NCI-H146 (cell line): ENCODE results near the gene C16orf96.

Source experiments
- DNase-seq: peaks from one replicate; lab custom pipeline; 2025; lab: John Stamatoyannopoulos, UW

Gene C16orf96

DNA sequence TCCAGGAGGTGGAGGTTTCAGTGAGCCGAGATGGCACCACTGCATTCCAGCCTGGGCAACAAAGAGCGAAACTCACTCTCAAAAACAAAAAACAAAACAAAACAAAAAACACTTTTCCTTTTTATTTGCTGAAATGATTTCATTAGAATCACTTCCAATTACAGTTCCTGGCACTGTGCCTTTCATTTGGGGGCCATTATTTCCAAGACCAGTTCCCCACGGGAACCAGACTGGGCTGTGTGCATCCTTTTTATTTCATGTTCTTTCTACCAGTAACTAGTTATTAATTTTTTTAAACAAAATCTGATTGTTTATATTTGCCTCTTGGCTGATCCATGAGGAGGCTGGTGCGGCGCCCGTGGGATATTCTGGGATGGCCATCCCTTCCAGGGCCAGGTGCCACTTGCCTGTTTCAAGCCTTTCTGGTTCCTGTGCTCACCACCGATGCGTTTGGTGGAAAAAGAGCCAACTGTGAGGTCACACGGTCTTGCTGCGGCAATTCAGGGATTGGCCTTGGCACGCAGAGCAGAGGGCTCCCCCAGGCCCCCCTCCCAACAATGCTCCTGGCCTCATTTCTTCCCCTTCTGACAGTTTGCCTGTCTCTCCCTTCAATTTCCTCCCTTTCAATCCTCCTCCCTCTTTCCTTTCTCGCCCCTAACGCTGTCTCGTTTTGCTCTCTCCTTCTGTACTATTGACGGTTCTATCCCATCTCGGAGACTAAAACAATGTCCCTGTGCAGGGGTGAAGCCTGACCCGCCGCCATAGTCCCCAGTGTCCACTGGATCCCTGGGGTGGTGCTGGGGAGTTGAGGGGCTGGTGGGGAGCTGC, 45.1 kb downstream of the C16orf96 start:
- DNase-seq = no peak

DNA sequence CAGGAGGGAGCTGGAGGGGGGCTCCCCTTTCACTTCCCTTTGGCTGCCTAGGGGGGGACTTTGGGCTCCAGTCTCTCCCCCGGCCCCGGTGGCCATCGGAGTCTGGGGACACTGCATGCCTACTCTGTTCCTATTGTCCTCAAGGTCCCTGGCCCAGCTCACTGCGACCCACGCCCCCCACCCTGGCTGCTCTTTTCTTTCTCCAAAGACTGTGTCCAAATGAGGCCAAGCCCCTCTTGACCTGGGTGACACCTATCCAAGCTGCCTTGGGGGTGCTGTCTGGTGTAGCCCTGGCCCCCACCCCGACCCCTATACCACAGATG, 45.7 kb downstream of the C16orf96 start:
- no peak for DNase-seq

DNA sequence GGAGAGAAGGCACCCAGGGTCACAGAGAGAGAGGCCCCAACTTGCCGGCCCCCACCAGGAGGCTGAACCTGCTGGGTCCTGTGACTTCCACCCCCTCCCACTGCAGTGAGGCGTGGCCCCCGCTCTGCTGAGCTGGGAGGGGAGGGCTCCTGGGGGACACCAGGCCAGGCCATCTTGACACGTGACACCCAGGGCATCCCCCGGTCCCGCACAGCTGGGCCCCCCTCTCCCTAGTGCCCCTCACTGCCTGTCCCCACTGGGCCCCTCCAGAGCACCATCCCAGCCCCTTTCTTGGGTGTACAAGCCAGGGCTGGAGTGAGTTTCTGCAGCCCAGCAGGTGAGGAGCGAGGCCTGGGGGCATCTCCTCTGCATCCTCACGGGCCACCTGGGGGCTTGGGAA, 46.2 kb downstream of the C16orf96 start:
- no peak for DNase-seq

DNA sequence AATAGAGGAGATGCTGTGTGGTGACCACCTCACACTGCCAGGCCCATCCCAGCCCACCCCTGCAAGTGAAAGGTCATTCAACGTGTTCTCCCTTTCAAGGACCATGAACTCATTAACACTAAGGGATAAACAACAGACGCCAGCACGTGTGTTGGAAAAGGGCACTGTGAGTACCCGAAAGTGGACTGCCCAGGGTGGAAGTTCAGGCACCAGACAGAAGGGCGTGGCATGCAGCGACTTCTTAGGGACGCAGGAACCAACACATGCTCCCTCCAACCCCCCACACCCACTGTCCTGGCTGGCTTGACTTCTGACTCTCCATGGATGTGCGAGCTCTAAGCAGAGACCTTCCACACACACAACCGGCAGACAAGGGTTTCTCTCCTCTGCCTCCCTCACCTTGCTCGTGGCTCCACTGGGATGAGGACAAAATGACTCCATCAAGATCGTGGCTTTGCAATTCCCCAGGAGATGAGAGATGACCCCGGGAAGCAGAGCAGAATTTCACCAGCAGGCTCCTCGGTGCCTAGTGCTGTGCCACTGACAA, 47.6 kb downstream of the C16orf96 start:
- no peak for DNase-seq

DNA sequence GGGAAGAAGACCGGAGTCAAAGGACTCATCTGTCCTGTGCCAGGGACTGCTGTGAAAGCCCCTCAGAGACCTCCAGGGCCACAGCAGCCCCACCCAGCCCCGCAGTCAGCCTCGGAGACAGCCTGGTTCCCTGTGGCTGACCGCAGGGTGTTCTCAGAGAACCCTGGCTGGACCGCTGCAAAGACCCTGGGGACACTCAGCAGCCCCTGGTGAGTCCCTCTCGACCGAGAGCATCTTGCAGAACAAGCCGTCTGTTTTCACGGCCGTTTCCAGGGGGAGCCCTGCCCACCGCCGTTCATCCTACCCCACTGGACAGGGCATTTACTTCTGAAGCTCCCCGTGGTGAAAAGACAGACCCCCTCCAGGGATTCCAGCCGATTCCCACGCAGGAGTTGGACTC, 48.3 kb downstream of the C16orf96 start:
- no peak for DNase-seq

DNA sequence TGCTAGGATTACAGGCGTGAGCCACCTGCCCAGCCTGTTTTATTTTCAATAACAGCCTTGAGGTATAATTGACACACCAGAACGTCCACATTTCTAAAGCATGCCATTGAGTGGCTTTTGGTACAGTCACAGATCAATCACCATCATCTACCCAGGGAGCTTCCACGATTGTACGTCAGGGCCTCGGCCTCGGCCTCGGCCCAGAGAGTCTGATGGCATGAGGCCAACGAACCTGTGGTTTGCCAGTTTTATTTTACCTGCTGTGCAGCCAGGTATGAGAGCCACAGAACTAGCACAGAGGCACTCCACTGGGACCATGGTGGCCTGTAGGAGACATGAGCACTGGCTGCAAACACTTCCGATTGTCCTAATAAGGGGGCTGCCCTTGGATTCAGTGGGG, 50.2 kb downstream of the C16orf96 start:
- peak; percentile 66 for DNase-seq

DNA sequence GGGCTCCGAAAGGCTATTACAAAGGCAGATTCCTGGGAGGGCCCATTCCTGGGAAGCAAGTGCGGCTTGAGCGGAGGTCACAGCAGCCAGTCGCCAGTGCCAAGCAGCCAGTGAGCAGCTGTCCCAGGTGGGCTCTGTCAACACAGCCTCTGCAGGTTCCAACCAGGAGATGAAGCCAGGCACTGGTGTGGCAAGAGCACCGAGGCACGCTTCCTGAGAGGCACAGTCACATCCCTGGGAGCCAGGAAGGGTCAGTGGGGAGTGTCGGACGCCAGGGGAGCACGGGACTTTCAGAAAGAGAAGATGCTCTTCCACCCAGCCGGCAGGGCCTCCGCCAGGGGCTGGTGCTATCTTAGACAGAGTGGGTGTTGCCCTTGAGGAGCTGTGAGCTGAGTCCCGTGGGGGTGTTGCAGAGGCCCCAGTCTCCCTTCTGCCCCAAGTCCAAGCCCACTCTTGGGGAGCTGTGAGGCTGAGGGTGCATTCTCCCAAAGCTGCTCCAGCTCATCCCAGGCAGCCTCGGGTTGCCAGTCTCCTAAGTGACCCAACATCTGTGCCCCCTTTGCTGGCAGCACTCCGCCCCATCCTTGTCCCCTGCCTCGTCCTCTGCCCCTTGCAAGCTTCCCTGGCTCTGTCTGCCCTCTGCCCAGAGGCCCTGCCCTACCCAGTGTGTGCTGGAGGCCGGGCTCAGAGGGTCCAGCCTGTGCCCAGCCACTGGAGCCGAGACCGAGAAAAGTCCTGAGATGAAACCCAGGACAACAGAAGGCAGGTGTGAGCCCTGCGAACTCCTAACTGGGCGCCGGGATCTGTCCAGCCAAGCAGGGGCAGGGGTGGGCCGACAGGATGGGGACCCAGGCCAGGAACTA, 51.9 kb downstream of the C16orf96 start:
- DNase-seq = no peak

DNA sequence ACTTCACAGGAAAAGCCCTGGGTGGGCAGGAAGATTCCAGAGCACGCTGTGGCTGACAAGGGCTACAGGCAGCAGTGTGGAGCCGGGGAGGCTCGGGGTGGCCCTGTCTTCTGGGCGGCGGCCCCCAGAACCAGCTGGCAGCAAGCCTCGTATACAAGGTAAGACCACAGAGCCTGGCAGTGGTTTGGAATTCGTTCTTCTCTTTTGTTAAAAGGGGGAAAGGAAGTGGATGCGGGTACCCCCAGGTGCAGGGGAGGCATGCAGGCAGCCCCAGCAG, 52.5 kb downstream of the C16orf96 start:
- no peak for DNase-seq

DNA sequence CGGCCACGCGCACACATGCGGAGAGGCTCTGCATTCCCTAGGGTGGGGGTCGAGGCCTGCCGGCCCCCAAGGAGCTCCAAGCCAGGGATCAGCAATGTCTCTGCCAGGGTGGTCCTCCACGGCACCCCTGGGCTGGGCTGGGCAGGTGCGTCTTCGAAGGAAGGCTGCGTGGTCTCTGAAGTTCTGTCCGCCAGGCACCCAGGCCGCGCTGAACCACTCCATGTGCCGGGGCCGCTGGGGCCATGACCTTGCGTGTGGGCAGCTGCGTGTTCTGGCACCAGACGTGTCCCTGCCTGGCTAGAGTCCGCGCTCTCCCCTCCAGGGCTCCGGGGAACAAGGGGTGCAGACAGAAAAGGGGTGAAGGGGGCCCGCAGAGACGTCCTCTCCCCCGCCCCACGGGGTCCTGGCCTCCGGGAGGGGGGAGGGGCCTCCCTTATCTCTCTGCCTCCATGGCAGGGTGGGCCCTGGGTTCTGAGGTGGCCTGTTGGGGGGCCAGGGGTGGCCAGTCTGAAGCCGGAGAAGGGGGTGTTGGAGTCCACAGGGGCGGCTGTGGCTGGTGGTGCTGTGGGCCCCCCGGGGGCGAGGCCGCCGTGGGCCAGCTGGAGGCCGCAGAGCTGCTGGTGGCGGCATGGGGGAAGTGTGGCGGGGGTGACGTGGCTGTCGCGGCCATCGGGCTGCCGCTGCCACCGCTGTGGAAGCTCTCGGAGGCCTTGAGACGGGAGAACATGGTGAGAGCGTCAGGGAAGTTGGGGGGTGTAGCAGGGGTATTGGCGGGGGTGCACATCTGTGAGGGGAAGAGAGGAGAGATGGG, 53.3 kb downstream of the C16orf96 start:
- no peak for DNase-seq

DNA sequence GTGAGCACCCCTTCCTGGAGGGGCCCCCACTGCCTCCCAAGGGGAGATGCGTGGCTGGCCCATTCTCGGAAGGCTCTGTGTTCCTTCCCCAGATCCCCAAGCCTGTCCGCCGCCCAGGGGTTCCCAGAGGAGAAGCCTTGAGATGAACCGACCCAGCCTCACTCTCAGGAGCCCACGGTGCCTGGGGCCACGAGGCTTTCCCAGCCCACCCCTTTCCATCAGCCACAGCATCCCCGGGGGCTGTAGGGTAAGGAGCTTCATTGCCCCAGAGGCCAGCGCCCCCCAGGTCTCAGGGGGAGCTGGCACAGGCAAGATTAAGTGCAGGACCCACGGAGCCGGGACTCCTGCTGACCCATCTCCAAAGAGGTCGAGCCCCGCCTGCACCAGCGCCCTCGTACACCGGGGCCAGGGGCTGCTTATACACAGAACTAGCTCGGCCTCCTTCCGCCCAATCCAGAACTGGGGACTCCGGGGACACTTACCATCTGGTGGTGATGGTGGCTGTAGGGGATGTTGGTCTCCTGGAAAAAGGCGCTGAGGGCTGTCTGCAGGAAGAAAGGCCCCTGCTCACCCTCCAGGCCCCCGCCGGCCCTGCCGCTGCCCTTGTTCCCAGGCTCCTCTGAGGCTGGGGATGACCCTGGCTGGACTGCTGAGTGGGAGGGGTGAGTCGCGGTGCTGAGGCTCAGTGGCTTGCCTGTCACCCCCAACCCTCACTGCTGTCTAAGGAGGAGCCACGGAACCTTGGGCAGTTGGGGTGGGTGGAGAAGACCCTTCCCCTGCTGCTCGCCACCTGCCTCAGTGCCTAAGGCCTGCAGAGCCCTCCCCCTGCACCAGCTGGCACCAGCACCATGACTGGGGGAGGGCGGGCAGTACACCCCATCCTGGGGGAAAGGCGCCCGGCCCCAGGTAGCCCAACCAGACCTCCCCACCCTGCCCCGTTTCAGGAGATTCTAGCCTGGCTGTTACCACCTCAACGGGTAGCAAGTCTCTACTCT, 54.2 kb downstream of the C16orf96 start:
- DNase-seq = no peak

DNA sequence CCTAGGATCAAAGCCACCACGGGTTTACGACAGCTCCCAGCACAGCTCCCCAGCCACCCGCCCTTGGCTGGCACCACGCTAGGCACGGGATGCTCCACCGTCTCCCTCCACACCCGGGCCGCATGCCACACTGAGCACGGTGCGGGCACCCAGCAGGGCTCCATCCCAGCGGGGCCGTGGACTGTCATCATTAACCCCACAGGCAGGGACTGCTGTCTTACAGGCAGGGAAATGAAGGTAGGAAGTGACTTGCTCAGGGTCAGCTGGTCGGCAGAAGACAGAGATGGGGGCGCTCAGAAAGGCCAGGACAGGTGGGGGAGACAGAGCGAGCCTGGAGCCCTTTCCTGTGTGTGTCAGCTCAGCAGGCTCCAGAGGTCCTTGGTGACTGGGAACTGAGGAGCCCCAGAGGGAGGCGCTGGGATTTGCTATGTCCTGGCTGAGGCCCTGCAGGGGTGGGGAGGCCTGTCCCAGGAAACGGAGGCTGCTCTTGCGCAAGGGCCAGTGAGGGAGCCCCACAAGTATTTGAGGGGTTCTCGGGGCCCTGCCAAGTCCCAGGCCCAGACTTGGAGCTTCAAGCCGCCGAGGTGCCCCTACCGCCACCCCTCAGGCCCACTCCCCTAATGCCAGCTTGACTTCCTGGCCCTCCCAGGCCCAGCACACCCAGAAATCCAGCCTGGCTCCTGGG, 55.3 kb downstream of the C16orf96 start:
- no peak for DNase-seq

DNA sequence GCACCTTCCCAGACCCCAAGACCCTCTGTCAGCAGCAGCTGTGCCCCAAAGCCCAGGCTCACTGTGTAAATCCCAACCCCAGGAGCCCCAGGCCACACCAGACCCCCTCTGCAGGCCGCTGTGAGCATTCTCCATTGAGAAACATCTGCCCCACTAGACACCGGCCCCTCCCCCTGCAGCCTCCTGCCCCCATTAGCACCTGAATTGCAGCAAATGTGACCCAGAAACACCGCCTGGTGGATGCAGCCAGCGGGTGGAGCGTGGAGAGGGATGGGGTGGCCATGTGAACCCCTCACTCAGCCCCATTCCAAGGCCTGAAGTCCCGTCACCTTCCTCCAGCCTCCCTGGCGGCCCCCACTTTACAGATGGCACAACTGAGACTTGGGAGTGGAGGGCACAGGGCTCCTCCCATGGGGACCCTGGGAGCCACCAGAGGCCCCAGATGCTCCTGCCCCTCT, 56.4 kb downstream of the C16orf96 start:
- no peak for DNase-seq

DNA sequence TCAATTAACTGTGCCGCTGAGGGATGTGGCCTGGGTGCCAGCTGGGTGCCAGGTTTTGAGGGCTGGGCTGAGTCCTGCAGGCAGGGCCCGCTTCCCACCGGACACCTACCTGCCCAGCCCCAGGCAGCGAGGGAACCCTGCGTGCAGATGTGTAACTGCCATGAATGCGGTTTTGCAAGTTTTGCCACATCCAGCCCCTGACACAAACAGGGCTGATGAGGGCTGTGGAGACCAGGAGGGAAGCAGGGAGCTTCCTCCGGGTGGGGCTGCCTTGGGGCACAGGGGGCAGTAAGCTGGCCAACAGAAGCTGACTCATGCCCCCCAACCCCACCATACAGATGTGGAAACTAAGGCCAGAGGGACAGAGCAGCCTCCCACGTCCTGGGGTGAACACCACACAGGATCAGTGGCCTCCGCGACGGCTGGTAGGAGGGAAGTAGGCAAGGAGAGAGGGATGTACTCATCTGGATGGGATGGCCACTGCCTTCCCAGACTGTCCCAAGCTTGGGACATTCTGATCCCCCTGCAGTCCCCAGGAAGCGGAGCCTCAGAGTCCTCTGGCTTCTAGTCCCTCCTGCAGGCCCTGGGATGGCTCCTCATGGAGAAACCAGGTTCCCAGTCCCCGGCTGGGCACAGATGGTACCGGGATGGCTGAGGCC, 57.0 kb downstream of the C16orf96 start:
- DNase-seq = no peak

DNA sequence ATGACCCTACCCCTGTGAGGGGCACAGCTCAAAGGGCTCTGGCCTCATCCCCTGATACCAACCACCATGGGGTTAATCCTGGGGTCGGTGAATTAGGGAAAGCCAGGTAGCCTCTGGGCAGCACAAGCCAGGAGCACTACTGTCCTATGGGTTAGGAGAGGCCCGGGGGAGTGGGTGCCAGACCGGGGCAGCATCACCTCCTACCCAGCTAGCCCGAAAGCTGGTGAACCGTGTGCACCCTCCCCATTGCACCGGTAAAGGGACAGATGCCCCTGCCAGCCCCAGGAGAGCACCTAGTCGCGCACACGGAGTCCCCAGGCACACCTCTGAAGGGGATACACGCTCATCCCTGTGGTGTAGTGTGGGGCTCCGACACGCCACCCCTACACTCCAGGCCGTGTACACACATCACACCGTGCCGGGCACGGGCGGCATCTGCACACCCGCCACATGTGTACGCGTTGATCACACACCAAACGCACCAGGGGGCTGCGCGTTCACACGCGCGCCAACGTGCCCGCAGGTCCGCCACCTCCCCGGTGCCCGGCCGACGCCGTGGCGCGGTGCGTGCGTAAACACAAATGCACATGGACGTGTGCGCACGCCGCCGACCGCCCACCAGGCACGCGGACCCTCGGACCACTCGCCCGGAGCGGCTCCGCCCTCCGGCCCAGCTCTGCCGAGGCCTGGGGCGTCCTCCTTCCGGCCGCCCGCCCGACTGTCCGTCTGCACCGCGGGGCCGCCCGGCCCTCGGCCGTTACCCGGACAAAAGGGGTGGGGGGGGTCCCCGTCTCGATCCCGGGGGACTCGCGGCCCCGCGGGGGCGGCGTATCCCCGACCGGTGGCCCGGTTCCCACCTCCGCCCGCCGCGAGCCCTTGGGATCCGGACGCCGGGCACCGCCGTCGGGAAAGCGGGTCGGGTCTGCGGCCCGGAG, 57.8 kb downstream of the C16orf96 start:
- DNase-seq = peak; percentile 75

DNA sequence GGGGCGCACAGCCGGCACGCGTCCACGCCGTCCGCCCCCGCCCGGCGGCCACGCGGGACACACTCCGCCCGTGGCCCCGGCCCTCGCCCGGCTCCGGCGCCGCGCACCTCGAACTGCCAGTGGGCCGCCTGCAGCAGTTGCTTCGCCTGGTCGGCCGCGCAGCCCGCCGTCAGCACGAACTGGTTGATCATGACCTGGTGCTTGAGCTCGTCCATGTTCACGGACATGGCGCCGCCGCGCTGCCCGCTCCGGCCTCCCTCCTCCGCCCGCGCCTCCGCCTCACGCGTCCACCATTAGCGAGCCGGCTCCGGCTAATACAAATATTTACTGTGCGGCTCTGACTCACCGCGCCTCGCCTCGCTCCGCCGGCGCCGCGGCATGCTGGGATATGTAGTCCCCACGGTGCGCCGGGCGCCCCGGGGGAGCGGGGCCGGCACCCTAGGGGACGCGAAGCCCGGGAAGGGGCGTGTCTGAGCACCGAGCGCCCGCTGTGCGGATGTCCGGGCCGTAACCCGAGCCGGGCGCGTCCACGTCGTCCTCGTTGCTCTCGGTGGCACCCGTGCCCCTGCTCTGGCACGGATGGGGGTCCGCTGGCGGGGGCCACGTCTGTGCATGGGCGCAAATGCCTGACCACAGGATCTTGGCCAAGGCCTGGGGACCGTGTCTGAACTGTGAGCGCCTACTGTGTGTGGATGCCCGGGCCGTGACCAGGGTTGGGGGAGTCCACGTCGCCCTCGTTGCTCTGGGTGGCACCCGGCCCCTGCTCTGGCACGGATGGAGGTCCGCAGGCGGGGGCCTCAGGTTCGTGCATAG, 58.6 kb downstream of the C16orf96 start, which contains the start of gene UBALD1:
Gene UBALD1 (minus strand): TSS at position 318 of the 813 bp plus-strand sequence. CDS start 91 bp downstream, at position 227.
- DNase-seq = peak; percentile 98

DNA sequence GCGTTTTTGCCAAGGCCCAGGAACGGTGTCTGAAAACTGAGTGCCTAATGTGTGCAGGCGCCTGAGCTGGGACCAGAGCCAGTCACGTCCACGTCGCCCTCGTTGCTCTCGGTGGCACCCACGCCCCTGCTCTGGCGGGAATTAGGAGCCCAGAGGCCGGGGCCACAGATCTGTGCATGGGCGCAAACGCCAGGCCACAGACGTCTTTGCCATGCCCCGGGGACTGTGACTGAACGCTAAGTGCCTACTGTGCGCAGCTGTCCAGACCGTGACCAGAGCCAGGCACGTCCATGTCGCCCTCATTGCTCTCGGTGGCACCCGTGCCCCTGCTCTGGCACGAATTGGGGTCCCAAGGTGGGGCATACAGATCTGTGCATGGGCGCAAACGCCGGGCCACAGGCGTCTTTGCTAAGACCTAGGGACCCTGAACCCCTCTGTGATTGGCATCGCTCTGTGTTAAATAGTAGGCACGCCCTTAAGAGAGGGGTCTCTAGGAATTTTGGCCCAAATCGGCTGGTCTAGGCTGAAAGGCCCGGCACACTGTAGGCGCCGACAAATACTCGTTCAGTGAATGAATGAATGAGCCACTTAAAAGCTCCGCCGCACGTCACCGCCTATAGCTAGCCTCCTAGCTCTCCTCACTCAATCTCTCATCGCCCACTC, 59.4 kb downstream of the C16orf96 start:
- DNase-seq = peak; percentile 50
